ENCODE measurements around the gene ITPR2. TPM values are rescaled to one million over a fixed set of nuclear protein-coding genes. Genes with fewer than 3 reads are reported as not detected.

Gene ITPR2
- total RNA-seq, 4 donors from 2014 or later = 32.6 to 49.8 (median 39.9) TPM

- 83 to 86% methylated on average over 6 of the region's 6 CpGs for WGBS, 2 donors
- H3K4me3 ChIP-seq = no peak overlapping the region
Observed at GRCh38 chr12:26469421-26470180, 363.4 kb downstream of the ITPR2 start.

DNA sequence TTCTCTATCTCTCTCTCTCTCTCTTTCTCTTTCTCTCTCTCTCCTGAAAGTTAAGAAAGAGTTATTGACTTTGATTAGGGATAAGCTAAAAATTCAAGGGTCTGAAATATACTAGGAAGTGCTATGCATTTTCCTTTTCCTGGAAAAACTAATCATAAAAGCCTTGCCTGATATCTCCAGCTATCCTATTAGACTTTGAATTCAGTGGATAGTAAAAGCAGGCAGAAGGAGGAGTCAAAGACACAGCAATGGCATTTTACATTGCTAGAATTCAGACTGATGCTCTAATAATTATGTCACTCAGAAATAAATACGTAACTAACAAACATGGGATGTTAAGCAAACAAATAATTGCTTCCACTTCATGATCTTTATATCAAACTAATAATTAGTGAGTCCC, 365.6 kb downstream of the ITPR2 start:
- Histone ChIP-seq H3K27ac (no peak overlapping the region), H3K4me3 (no peak overlapping the region), H3K36me3 (peaks cover 0 to 2% (median 0%) of the 10 kb centered on the region in 3 donors), H3K4me1 (no peaks in the 10 kb centered on the region), H3K27me3 (no peaks in the 10 kb centered on the region), H3K9me3 (no peaks in the 10 kb centered on the region)
- 83 to 94% methylated on average over 1 of the region's 1 CpG for WGBS, 2 donors
- DNase-seq (ENCODE audit: low spot score in 2 of 2) = no peak
- TF ChIP-seq, protein P1, sequence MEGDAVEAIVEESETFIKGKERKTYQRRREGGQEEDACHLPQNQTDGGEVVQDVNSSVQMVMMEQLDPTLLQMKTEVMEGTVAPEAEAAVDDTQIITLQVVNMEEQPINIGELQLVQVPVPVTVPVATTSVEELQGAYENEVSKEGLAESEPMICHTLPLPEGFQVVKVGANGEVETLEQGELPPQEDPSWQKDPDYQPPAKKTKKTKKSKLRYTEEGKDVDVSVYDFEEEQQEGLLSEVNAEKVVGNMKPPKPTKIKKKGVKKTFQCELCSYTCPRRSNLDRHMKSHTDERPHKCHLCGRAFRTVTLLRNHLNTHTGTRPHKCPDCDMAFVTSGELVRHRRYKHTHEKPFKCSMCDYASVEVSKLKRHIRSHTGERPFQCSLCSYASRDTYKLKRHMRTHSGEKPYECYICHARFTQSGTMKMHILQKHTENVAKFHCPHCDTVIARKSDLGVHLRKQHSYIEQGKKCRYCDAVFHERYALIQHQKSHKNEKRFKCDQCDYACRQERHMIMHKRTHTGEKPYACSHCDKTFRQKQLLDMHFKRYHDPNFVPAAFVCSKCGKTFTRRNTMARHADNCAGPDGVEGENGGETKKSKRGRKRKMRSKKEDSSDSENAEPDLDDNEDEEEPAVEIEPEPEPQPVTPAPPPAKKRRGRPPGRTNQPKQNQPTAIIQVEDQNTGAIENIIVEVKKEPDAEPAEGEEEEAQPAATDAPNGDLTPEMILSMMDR (IDR thresholded peaks at IDR 0.05) = no peak
- TF ChIP-seq POLR2A (IDR thresholded peaks at IDR 0.05) (no peak), EP300 (IDR thresholded peaks at IDR 0.05) (no peak)

More at GRCh38 chr12:26469421-26470180, 363.4 kb downstream of the ITPR2 start:
- H3K27ac ChIP-seq = no peak overlapping the region
- no peak for DNase-seq (ENCODE audit: low spot score in 2 of 2)
- peaks cover 0 to 2% (median 0%) of the 10 kb centered on the region in 3 donors for H3K36me3 ChIP-seq
- no peaks in the 10 kb centered on the region for H3K4me1 ChIP-seq
- TF ChIP-seq EP300 (IDR thresholded peaks at IDR 0.05) (no peak), POLR2A (IDR thresholded peaks at IDR 0.05) (no peak)
- TF ChIP-seq, protein P1 (IDR thresholded peaks at IDR 0.05) = no peak
- H3K27me3 ChIP-seq = no peaks in the 10 kb centered on the region
- H3K9me3 ChIP-seq = no peaks in the 10 kb centered on the region

DNA sequence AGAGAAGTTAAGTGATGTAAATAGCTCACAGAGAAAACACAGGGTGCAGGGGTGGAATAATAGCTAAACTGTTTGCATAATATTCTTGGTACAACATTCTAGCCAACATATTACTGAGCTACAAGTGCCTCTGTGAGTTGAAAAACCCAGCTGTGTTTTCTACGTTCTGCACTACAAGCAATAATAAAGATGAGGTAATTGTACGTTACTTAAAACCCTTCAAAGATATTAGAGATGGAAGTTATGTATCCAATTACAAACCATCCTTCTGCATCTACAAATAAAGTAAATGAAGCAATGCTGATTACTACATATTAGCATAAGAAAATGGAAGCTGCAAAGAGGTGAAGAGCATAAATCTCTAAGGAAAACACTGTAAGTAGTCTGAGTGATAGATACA, 366.3 kb downstream of the ITPR2 start:
- 46 to 55% methylated on average over 2 of the region's 2 CpGs for WGBS, 2 donors
- peaks cover 0 to 2% (median 0%) of the 10 kb centered on the region in 3 donors for H3K36me3 ChIP-seq
- H3K4me1 ChIP-seq = no peaks in the 10 kb centered on the region
- no peaks in the 10 kb centered on the region for H3K27me3 ChIP-seq
- H3K9me3 ChIP-seq = no peaks in the 10 kb centered on the region
- no peak for DNase-seq (ENCODE audit: low spot score in 2 of 2)
- no peak overlapping the region for H3K4me3 ChIP-seq
- no peak overlapping the region for H3K27ac ChIP-seq
- TF ChIP-seq, protein P1 (IDR thresholded peaks at IDR 0.05) = no peak
- no peak for TF ChIP-seq EP300 (IDR thresholded peaks at IDR 0.05)
- no peak for TF ChIP-seq POLR2A (IDR thresholded peaks at IDR 0.05)

DNA sequence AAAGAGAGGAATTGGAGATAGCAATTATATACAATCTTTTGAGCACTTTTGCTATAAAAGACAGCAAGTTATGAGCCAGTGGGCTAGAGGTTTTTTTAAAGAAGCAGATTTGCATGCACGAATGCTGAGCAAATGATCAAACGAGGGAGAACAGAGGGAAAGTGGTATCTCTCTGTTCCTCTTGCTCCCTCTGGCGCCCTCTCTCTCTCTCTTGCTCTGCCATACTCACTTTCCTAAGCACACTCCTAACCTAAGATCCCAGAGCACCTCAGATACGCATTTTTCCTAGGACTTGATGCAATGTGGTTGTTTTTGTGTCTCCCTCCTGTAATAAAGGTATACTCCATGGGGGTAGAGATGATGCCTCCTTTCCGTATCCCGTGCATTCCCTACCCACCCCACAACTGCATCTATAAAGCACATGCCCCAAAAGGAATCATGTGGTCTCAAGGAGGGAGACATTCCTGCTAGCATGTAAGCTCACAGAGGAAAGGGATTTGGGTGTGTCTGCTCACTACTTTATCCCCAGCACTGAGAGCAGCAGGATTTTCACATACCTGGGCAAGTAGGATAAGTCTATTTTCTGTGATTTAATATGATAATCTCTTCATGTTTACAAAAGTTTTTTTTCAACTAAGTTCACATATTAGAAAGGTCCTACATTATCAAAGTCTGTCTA, 367.4 kb downstream of the ITPR2 start:
- no peak overlapping the region for H3K27ac ChIP-seq
- peaks cover 0 to 2% (median 0%) of the 10 kb centered on the region in 3 donors for H3K36me3 ChIP-seq
- no peak for TF ChIP-seq EP300 (IDR thresholded peaks at IDR 0.05)
- TF ChIP-seq, protein P1 (IDR thresholded peaks at IDR 0.05) = peak in 1 of 5 experiments; percentile 10
- H3K27me3 ChIP-seq = no peaks in the 10 kb centered on the region
- 74 to 75% methylated on average over 6 of the region's 6 CpGs for WGBS, 2 donors
- H3K4me3 ChIP-seq = no peak overlapping the region
- H3K4me1 ChIP-seq = no peaks in the 10 kb centered on the region
- no peak for DNase-seq (ENCODE audit: low spot score in 2 of 2)
- H3K9me3 ChIP-seq = no peaks in the 10 kb centered on the region

DNA sequence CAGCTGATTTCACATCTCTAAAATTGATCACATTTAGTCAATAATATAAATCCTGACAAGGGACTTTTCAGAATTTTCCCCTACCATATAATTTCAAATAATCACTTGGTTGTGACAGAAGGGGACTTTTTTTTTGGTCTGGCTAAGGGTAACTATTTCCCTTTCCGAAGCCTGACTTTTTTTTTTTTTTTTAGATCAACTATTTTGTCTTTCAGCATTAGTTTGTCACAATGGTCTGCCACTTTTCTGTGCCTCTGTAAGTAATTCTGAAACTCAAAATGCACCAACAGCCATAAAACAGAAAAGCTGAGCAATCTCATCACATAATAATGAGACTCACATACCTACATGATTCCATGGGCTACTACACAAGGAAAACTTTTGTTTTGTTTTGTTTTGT, 371.2 kb downstream of the ITPR2 start:
- Histone ChIP-seq H3K9me3 (no peaks in the 10 kb centered on the region), H3K4me1 (no peaks in the 10 kb centered on the region), H3K27ac (no peak overlapping the region), H3K27me3 (no peaks in the 10 kb centered on the region), H3K36me3 (peaks cover 0 to 3% (median 0%) of the 10 kb centered on the region in 3 donors), H3K4me3 (no peak overlapping the region)
- no peak for TF ChIP-seq POLR2A (IDR thresholded peaks at IDR 0.05)
- no peak for TF ChIP-seq EP300 (IDR thresholded peaks at IDR 0.05)
- TF ChIP-seq, protein P1 (IDR thresholded peaks at IDR 0.05) = no peak
- 77 to 84% methylated on average over 1 of the region's 1 CpG for WGBS, 2 donors
- DNase-seq (ENCODE audit: low spot score in 2 of 2) = no peak

Data from tibial nerve (tissue), 4 donors.